Endothelial cell of umbilical vein (primary cell): ENCODE results near the gene PPM1H. TPM values are rescaled to one million over a fixed set of nuclear protein-coding genes. Genes with fewer than 3 reads are reported as not detected.

Experiments
- BruUV-seq: library from RNA; stranded (reverse); fragments of 400-500 nt; replicated peaks from 2 replicates; lab custom pipeline; 2021; lab: Mats Ljungman, UMichigan
- CTCF ChIA-PET: fragments of 300-600, 350-600 bp; sonication (Branson Sonifier 250); formaldehyde crosslinking; loops from one replicate; lab custom pipeline; 2021; ENCODE audit warnings: antibody characterized with exemption, inconsistent platforms; lab: Charles Lee
- POLR2A ChIA-PET: fragments of 300-600, 350-600 bp; sonication (Branson Sonifier 250); formaldehyde crosslinking; loops from one replicate; lab custom pipeline; 2021; ENCODE audit warnings: antibody characterized with exemption, inconsistent platforms; lab: Charles Lee
- DNase-seq: peaks from one replicate; pipeline ENCODE4 v3.0.0-alpha.2; 2011; ENCODE audit warnings: low read depth, low spot score
- FAIRE-seq: peaks from 2 replicates; lab custom pipeline; 2011; peaks lifted over from hg19 to GRCh38; lab: Jason Lieb, UNC
- H2AFZ ChIP-seq: 2 replicates; pipeline ENCODE4 v1.6.0; 2012; ENCODE audit warnings: low read depth, low read length, control low read depth, inconsistent platforms
- H3K27ac ChIP-seq: 2 replicates; pipeline ENCODE4 v1.5.1; 2011; ENCODE audit warnings: low read depth, mild to moderate bottlenecking, control low read depth, low read length, moderate library complexity; ENCODE audit not compliant: insufficient read depth
- H3K27me3 ChIP-seq, 2 experiments: 2 replicates each; pipeline versions ENCODE4 v1.6.0 to v1.6.1; 2011; ENCODE audit warnings: low read length in 2 of 2, mixed read lengths in 1 of 2; ENCODE audit not compliant: control insufficient read depth in 2 of 2, insufficient read depth in 2 of 2
- H3K36me3 ChIP-seq, 2 experiments: 2 replicates in 1 of 2; 3 replicates in 1 of 2; pipeline ENCODE4 v1.5.1; 2011; ENCODE audit warnings: low read length in 2 of 2, mild to moderate bottlenecking in 1 of 2, moderate library complexity in 1 of 2; ENCODE audit not compliant: control insufficient read depth in 2 of 2, insufficient read depth in 2 of 2; ENCODE audit errors: extremely low read depth in 1 of 2
- H3K4me1 ChIP-seq: 3 replicates; pipeline ENCODE4 v1.5.1; 2011; ENCODE audit warnings: mild to moderate bottlenecking, low read length; ENCODE audit not compliant: control insufficient read depth, insufficient read depth; ENCODE audit errors: extremely low read depth
- H3K4me2 ChIP-seq: 2 replicates; pipeline ENCODE4 v1.6.1; 2011; ENCODE audit warnings: low read length, control low read depth, mixed read lengths; ENCODE audit not compliant: insufficient read depth
- H3K4me3 ChIP-seq, 3 experiments: fragments of 200-600 bp in 1 of 3; sonication (generic), shearing (Covaris generic) in 1 of 3; replicated peaks in 1 of 3; 2 replicates each; pipeline ENCODE4 v1.5.1; 2011 to 2016; ENCODE audit warnings: control low read depth in 3 of 3, low read length in 3 of 3, mild to moderate bottlenecking in 2 of 3, inconsistent platforms in 1 of 3, low read depth in 1 of 3, moderate library complexity in 1 of 3; ENCODE audit not compliant: insufficient read depth in 1 of 3
- H3K79me2 ChIP-seq: 2 replicates; pipeline ENCODE4 v1.6.0; 2012; ENCODE audit warnings: low read length, inconsistent platforms; ENCODE audit not compliant: control insufficient read depth, insufficient read depth
- H3K9ac ChIP-seq: replicated peaks from 2 replicates; pipeline ENCODE3; 2011; ENCODE audit warnings: low read length, control low read depth; ENCODE audit not compliant: insufficient read depth; ENCODE audit errors: extremely low read depth
- H3K9me1 ChIP-seq: replicated peaks from 3 replicates; pipeline ENCODE4 v1.6.0; 2011; ENCODE audit warnings: mild to moderate bottlenecking, low read length; ENCODE audit not compliant: control insufficient read depth, insufficient read depth; ENCODE audit errors: extremely low read depth
- H3K9me3 ChIP-seq: replicated peaks from 2 replicates; pipeline ENCODE4 v1.5.1; 2012; ENCODE audit warnings: low read length, inconsistent platforms; ENCODE audit not compliant: control insufficient read depth, insufficient read depth
- H4K20me1 ChIP-seq: replicated peaks from 2 replicates; pipeline ENCODE3; 2011; ENCODE audit warnings: mild to moderate bottlenecking, low read length; ENCODE audit not compliant: control insufficient read depth, insufficient read depth; ENCODE audit errors: extremely low read depth
- CTCF ChIP-seq, 2 donors: IDR thresholded peaks; 1 replicate in 1 of 2; 2 replicates in 1 of 2; pipeline ENCODE4 v1.5.1; 2011; ENCODE audit warnings: low read length in 2 of 2, mild to moderate bottlenecking in 2 of 2, moderate library complexity in 2 of 2, control low read depth in 1 of 2, inconsistent platforms in 1 of 2, low read depth in 1 of 2; ENCODE audit not compliant: insufficient read depth in 1 of 2; ENCODE audit errors: extremely low read depth in 1 of 2
- EZH2 ChIP-seq: IDR thresholded peaks from 2 replicates; pipeline ENCODE4 v1.6.1; 2012; ENCODE audit warnings: borderline replicate concordance, low read depth, mild to moderate bottlenecking, moderate library complexity, low read length, inconsistent platforms; ENCODE audit not compliant: severe bottlenecking
- FOS ChIP-seq: IDR thresholded peaks from 2 replicates; pipeline ENCODE4 v1.6.1; 2011; ENCODE audit warnings: mild to moderate bottlenecking, low read length, moderate library complexity, borderline replicate concordance; ENCODE audit not compliant: insufficient read depth
- JUN ChIP-seq: IDR thresholded peaks from 2 replicates; pipeline ENCODE4 v1.6.1; 2011; ENCODE audit warnings: borderline replicate concordance, low read depth; ENCODE audit not compliant: insufficient read length, insufficient read depth
- MAX ChIP-seq: IDR thresholded peaks from 2 replicates; pipeline ENCODE4 v1.6.1; 2011; ENCODE audit not compliant: insufficient read depth, insufficient read length
- MYC ChIP-seq: IDR thresholded peaks from one replicate; pipeline ENCODE4 v1.6.1; 2011; ENCODE audit warnings: mild to moderate bottlenecking, low read depth, low read length
- POLR2AphosphoS5 ChIP-seq: IDR thresholded peaks from 2 replicates; pipeline ENCODE4 v1.6.1; 2012; ENCODE audit warnings: low read depth, mild to moderate bottlenecking, control low read depth, low read length, moderate library complexity; ENCODE audit not compliant: insufficient read depth
- dilution Hi-C: fragments of 300-500 bp; cut with MboI; formaldehyde crosslinking; loops from one replicate; pipeline ENCODE4 v1.15.0; 2019; ENCODE audit warnings: low sequenced_read_pairs; ENCODE audit not compliant: extremely low pct_ligation_motif_present
- intact Hi-C: fragments of 100-400 bp; cut with micrococcal nuclease; formaldehyde crosslinking; loops from one replicate; pipeline ENCODE4 v1.10.0; 2022
- polyA plus RNA-seq, 4 experiments: library from polyadenylated mRNA; depleted of rRNA in 3 of 4; stranded (reverse) in 3 of 4; unstranded in 1 of 4; fragments of >200 nt; gene quantifications; 2 replicates each; pipeline versions ENCODE4 v1.2.1 to v1.2.3, GENCODE V29; 2011 to 2012; ENCODE audit warnings: missing spikeins in 1 of 4
- total RNA-seq: library from RNA; stranded (reverse); gene quantifications from 2 replicates; pipeline ENCODE4 v1.2.3, GENCODE V29; 2021

The PPM1H gene
- total and polyA plus RNA-seq, 2 donors (not counting 3 experiments of a cell fraction or from before 2014, with no cell fraction given) = 1.0 to 7.2 TPM

GRCh38 chr12:62726471-62726980 lies 208.4 kb downstream of the PPM1H start:
- H3K79me2 ChIP-seq = no peaks in the 10 kb centered on the region
- H3K4me3 ChIP-seq = no peak overlapping the region
- no peaks in the 10 kb centered on the region for H3K9me1 ChIP-seq
- DNase-seq = no peak
- CTCF ChIA-PET = no interaction called here
- no peaks in the 10 kb centered on the region for H4K20me1 ChIP-seq
- POLR2A ChIA-PET = no interaction called here
- no peaks in the 10 kb centered on the region for H3K27me3 ChIP-seq
- H3K4me2 ChIP-seq = no peak overlapping the region
- dilution Hi-C loops (no loop called here), intact Hi-C loops (loop anchor here (5.0 kb wide), 1 partner anchor 94 kb away; no protein-coding TSS in a partner anchor)
- no peak for FAIRE-seq
- TF ChIP-seq JUN (no peak), MAX (no peak), FOS (no peak), POLR2AphosphoS5 (no peak), MYC (no peak), EZH2 (no peak)
- H2AFZ ChIP-seq = no peak overlapping the region
- H3K4me1 ChIP-seq = peaks cover 30% of the 10 kb centered on the region
- no peaks in the 10 kb centered on the region for H3K36me3 ChIP-seq
- H3K9ac ChIP-seq = no peak overlapping the region
- no peaks in the 10 kb centered on the region for H3K9me3 ChIP-seq
- H3K27ac ChIP-seq = no peak overlapping the region
- BruUV-seq = no TSS peak

- dilution Hi-C loops (no loop called here), intact Hi-C loops (loop anchor here (1.0 to 5.0 kb wide), 5 partner anchors 8 to 122 kb away; no protein-coding TSS in a partner anchor)
- no peak overlapping the region for H3K9ac ChIP-seq
- no peak overlapping the region for H3K4me3 ChIP-seq
- no peak for TF ChIP-seq FOS
- TF ChIP-seq CTCF (IDR thresholded peaks at IDR 0.05; ENCODE audit: extremely low read depth in 1 of 2, insufficient read depth in 1 of 2, low read depth in 1 of 2, low read length in 2 of 2) = no peak
- ChIA-PET CTCF (no interaction called here), POLR2A (no interaction called here)
- DNase-seq (no peak), FAIRE-seq (no peak)
- no peaks in the 10 kb centered on the region for H4K20me1 ChIP-seq
- H3K79me2 ChIP-seq = no peaks in the 10 kb centered on the region
- H3K27me3 ChIP-seq = no peaks in the 10 kb centered on the region
- no peak overlapping the region for H2AFZ ChIP-seq
- H3K36me3 ChIP-seq = no peaks in the 10 kb centered on the region
- BruUV-seq = no TSS peak
- no peaks in the 10 kb centered on the region for H3K9me1 ChIP-seq
- H3K9me3 ChIP-seq = no peaks in the 10 kb centered on the region
- peak overlapping the region; percentile 66 for H3K27ac ChIP-seq
- H3K4me1 ChIP-seq = peaks cover 25% of the 10 kb centered on the region
- peak overlapping the region; percentile 59 for H3K4me2 ChIP-seq
Observed at GRCh38 chr12:62725781-62726180, 209.2 kb downstream of the PPM1H start.
